Mucosa of descending colon (tissue), 3 donors: Measurements from ENCODE around the gene SERINC5. TPM values are rescaled to one million over a fixed set of nuclear protein-coding genes. Genes with fewer than 3 reads are reported as not detected.

Source experiments
- ATAC-seq: fragments of 200-7000 bp; cut with Tn5 transposase; one replicate; pipeline ENCODE4 v1.9.1; 2020; ENCODE audit warnings: mild to moderate bottlenecking, moderate library complexity
- DNase-seq, 3 donors: peaks; one replicate each; pipeline ENCODE4 v3.0.0-alpha.2; 2020
- H3K36me3 ChIP-seq: fragments of 200-600 bp; one replicate; pipeline ENCODE4 v1.8.0; 2021; ENCODE audit warnings: low read depth, mild to moderate bottlenecking
- H3K4me1 ChIP-seq: fragments of 200-600 bp; one replicate; pipeline ENCODE4 v1.8.0; 2021; ENCODE audit warnings: low read depth, mild to moderate bottlenecking
- H3K4me3 ChIP-seq: fragments of 200-600 bp; one replicate; pipeline ENCODE4 v1.8.0; 2021; ENCODE audit warnings: mild to moderate bottlenecking
- H3K9me3 ChIP-seq: fragments of 200-600 bp; one replicate; pipeline ENCODE4 v1.8.0; 2021; ENCODE audit warnings: mild to moderate bottlenecking
- CTCF ChIP-seq: fragments of 200-600 bp; IDR thresholded peaks from one replicate; pipeline ENCODE4 v1.8.0; 2022; ENCODE audit warnings: antibody characterized with exemption, mild to moderate bottlenecking
- intact Hi-C, 2 donors: fragments of 100-400 bp; cut with DNase I in 1 of 2; cut with micrococcal nuclease in 1 of 2; formaldehyde crosslinking; loops; one replicate each; pipeline versions ENCODE4 v1.11.0 to v1.11.1; 2022; cut with DNase I, micrococcal nuclease
- total RNA-seq, 3 donors: library from RNA; stranded (reverse); fragmentation: NEBNext Ultra II Directional in 2 of 3; extraction: Animal tissue kit (Norgen Biotek cat#: 25700) in 2 of 3; gene quantifications; one replicate each; pipeline versions ENCODE4 v1.2.1 to v1.2.4, GENCODE V29; 2021 to 2023
- donor health status: DM: no; HTN: no; CAD: no; lungs with moderate emphysema.
- donor health status: DM: no; HTN: no; CAD: no.
- donor health status: DM: no; HTN: yes; CAD: no.

The SERINC5 gene
- total RNA-seq, 3 donors from 2014 or later = 66.6 to 153 (median 126) TPM

- Histone ChIP-seq H3K36me3 (no peaks in the 10 kb centered on the region), H3K9me3 (no peaks in the 10 kb centered on the region), H3K4me3 (no peak overlapping the region), H3K4me1 (peaks cover 6% of the 10 kb centered on the region)
- TF ChIP-seq CTCF = no peak
- DNase-seq (no peak), ATAC-seq (no peak)
- intact Hi-C loops = no loop called here
These were observed 183.5 kb downstream of the SERINC5 start for GRCh38 chr5:80072103-80073073.

GRCh38 chr5:80071510-80072021 is 184.3 kb downstream of the SERINC5 start:
- TF ChIP-seq CTCF = no peak
- peaks cover 6% of the 10 kb centered on the region for H3K4me1 ChIP-seq
- H3K9me3 ChIP-seq = no peaks in the 10 kb centered on the region
- DNase-seq (no peak), ATAC-seq (no peak)
- no peaks in the 10 kb centered on the region for H3K36me3 ChIP-seq
- intact Hi-C loops = no loop called here
- no peak overlapping the region for H3K4me3 ChIP-seq

- no peak for ATAC-seq
These were observed 185.4 kb downstream of the SERINC5 start for GRCh38 chr5:80070338-80071056.

GRCh38 chr5:80069918-80070318 is 185.9 kb downstream of the SERINC5 start:
- Histone ChIP-seq H3K4me1 (peaks cover 6% of the 10 kb centered on the region), H3K9me3 (no peaks in the 10 kb centered on the region), H3K4me3 (no peak overlapping the region), H3K36me3 (no peaks in the 10 kb centered on the region)
- intact Hi-C loops = no loop called here
- ATAC-seq = peak; percentile 72
- no peak for TF ChIP-seq CTCF
- peak in 2 of 3 donors; percentile 20 to 41 for DNase-seq

More at GRCh38 chr5:80070338-80071056, 185.4 kb downstream of the SERINC5 start:
- no peaks in the 10 kb centered on the region for H3K9me3 ChIP-seq
- TF ChIP-seq CTCF = no peak
- intact Hi-C loops = no loop called here
- H3K4me1 ChIP-seq = peaks cover 6% of the 10 kb centered on the region
- no peak for DNase-seq
- H3K36me3 ChIP-seq = no peaks in the 10 kb centered on the region
- no peak overlapping the region for H3K4me3 ChIP-seq

- no peak for DNase-seq
- intact Hi-C loops = no loop called here
- Histone ChIP-seq H3K9me3 (no peaks in the 10 kb centered on the region), H3K4me1 (peaks cover 6% of the 10 kb centered on the region), H3K4me3 (no peak overlapping the region), H3K36me3 (no peaks in the 10 kb centered on the region)
- TF ChIP-seq CTCF = no peak
- no peak for ATAC-seq
These were observed 186.5 kb downstream of the SERINC5 start for GRCh38 chr5:80069251-80069800.
